ENCODE results near the gene GALNT7. TPM values are rescaled to one million over a fixed set of nuclear protein-coding genes. Genes with fewer than 3 reads are reported as not detected.

GALNT7 gene
- total RNA-seq, 1 experiment from 2014 or later = 156 TPM

- no peaks in the 10 kb centered on the region for H3K9me3 ChIP-seq (ENCODE audit: control insufficient read depth, insufficient read depth, low read depth, low read length)
- ATAC-seq (no peak), DNase-seq (ENCODE audit: low read depth, low spot score) (no peak)
- BruUV-seq (replicated peaks) = no TSS peak
- intact Hi-C loops (cut with micrococcal nuclease; ENCODE audit: unreplicated experiment) (no loop called here), in situ Hi-C loops (cut with HindIII; ENCODE audit: low pct_unique_long_range_greater_than_20kb, low sequenced_read_pairs) (loop anchor here (25.0 kb wide), 1 partner anchor 111 kb away; no protein-coding TSS in a partner anchor)
- H3K27me3 ChIP-seq (ENCODE audit: control insufficient read depth, insufficient read depth, low read length) = no peaks in the 10 kb centered on the region
- H3K4me1 ChIP-seq (ENCODE audit: control insufficient read depth, insufficient read depth, low read length) = no peaks in the 10 kb centered on the region; the same call in 1 of the 2 replicates
- POLR2A ChIA-PET = interaction anchor here (0.8 kb wide), 1 partner anchor 24 kb away, joined by 3 read pairs; no protein-coding TSS in a partner anchor
- no peak overlapping the region for H3K27ac ChIP-seq (ENCODE audit: low read length)
- CTCF ChIA-PET = no interaction called here
- H3K36me3 ChIP-seq (ENCODE audit: control insufficient read depth, insufficient read depth, low read length) = no peaks in the 10 kb centered on the region; the same call in 1 of the 2 replicates
- TF ChIP-seq POLR2AphosphoS5 (IDR thresholded peaks at IDR 0.05; ENCODE audit: low read depth, low read length) = no peak
- TF ChIP-seq, protein P1, sequence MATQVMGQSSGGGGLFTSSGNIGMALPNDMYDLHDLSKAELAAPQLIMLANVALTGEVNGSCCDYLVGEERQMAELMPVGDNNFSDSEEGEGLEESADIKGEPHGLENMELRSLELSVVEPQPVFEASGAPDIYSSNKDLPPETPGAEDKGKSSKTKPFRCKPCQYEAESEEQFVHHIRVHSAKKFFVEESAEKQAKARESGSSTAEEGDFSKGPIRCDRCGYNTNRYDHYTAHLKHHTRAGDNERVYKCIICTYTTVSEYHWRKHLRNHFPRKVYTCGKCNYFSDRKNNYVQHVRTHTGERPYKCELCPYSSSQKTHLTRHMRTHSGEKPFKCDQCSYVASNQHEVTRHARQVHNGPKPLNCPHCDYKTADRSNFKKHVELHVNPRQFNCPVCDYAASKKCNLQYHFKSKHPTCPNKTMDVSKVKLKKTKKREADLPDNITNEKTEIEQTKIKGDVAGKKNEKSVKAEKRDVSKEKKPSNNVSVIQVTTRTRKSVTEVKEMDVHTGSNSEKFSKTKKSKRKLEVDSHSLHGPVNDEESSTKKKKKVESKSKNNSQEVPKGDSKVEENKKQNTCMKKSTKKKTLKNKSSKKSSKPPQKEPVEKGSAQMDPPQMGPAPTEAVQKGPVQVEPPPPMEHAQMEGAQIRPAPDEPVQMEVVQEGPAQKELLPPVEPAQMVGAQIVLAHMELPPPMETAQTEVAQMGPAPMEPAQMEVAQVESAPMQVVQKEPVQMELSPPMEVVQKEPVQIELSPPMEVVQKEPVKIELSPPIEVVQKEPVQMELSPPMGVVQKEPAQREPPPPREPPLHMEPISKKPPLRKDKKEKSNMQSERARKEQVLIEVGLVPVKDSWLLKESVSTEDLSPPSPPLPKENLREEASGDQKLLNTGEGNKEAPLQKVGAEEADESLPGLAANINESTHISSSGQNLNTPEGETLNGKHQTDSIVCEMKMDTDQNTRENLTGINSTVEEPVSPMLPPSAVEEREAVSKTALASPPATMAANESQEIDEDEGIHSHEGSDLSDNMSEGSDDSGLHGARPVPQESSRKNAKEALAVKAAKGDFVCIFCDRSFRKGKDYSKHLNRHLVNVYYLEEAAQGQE (IDR thresholded peaks at IDR 0.05; ENCODE audit: insufficient read depth in 1 of 2, low read depth in 2 of 2, low read length in 1 of 2) = no peak
- H3K4me3 ChIP-seq (ENCODE audit: low read depth in 2 of 2, low read length in 2 of 2) = no peak overlapping the region
Measured at GRCh38 chr4:173151496-173151895, 17.1 kb upstream of the GALNT7 start.

DNA sequence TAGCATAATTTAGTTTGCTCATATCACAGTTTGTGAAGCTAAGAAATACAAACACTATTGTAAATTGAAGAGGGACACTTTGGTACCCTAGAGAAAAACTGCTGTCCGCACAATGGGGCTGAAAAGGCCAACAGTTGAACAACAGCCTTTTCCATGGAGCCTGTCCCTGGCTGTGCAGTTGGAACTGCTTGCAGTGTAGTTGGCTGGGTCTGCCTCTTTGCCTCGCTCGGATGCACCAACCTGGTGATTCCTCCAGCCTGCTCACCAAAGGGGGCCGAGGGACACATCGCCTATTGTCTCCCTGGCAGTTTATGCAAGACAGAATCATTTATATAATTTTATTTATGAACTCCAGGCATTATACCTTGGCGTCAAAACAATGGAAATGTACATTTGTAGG is 16.5 kb upstream of the GALNT7 start:
- Histone ChIP-seq H3K4me1 (ENCODE audit: control insufficient read depth, insufficient read depth, low read length) (no peaks in the 10 kb centered on the region; the same call in 1 of the 2 replicates), H3K9me3 (ENCODE audit: control insufficient read depth, insufficient read depth, low read depth, low read length) (no peaks in the 10 kb centered on the region), H3K4me3 (ENCODE audit: low read depth in 2 of 2, low read length in 2 of 2) (no peak overlapping the region), H3K36me3 (ENCODE audit: control insufficient read depth, insufficient read depth, low read length) (no peaks in the 10 kb centered on the region; the same call in 1 of the 2 replicates), H3K27me3 (ENCODE audit: control insufficient read depth, insufficient read depth, low read length) (no peaks in the 10 kb centered on the region), H3K27ac (ENCODE audit: low read length) (no peak overlapping the region)
- DNase-seq (ENCODE audit: low read depth, low spot score) (no peak), ATAC-seq (no peak)
- TF ChIP-seq SIN3A (IDR thresholded peaks at IDR 0.05; ENCODE audit: borderline replicate concordance, insufficient read depth, low read depth, low read length) = no peak
- TF ChIP-seq, protein P2, sequence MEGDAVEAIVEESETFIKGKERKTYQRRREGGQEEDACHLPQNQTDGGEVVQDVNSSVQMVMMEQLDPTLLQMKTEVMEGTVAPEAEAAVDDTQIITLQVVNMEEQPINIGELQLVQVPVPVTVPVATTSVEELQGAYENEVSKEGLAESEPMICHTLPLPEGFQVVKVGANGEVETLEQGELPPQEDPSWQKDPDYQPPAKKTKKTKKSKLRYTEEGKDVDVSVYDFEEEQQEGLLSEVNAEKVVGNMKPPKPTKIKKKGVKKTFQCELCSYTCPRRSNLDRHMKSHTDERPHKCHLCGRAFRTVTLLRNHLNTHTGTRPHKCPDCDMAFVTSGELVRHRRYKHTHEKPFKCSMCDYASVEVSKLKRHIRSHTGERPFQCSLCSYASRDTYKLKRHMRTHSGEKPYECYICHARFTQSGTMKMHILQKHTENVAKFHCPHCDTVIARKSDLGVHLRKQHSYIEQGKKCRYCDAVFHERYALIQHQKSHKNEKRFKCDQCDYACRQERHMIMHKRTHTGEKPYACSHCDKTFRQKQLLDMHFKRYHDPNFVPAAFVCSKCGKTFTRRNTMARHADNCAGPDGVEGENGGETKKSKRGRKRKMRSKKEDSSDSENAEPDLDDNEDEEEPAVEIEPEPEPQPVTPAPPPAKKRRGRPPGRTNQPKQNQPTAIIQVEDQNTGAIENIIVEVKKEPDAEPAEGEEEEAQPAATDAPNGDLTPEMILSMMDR (IDR thresholded peaks at IDR 0.05) = no peak
- no peak for TF ChIP-seq POLR2AphosphoS5 (IDR thresholded peaks at IDR 0.05; ENCODE audit: low read depth, low read length)
- no peak for TF ChIP-seq TCF7L2 (IDR thresholded peaks at IDR 0.05; ENCODE audit: low read depth, low read length)
- TF ChIP-seq, protein P1 (IDR thresholded peaks at IDR 0.05; ENCODE audit: insufficient read depth in 1 of 2, low read depth in 2 of 2, low read length in 1 of 2) = no peak; a peak in 1 of 4 replicates
- no TSS peak for BruUV-seq (replicated peaks)
- intact Hi-C loops (cut with micrococcal nuclease; ENCODE audit: unreplicated experiment) = no loop called here
- POLR2A ChIA-PET = no interaction called here
- CTCF ChIA-PET = no interaction called here
- in situ Hi-C loops (cut with HindIII; ENCODE audit: low pct_unique_long_range_greater_than_20kb, low sequenced_read_pairs) = loop anchor here (25.0 kb wide), 1 partner anchor 110 kb away; no protein-coding TSS in a partner anchor
